KG1 (cell line): ENCODE measurements around the gene FAM240A.
"Not testable (repeated sequence)": the region's sequence is repeated elsewhere in the genome, so short reads cannot be mapped to it uniquely, and the experiment has no call there.

ENCODE experiments used
- DNase-seq: peaks from one replicate; lab custom pipeline; 2025; lab: John Stamatoyannopoulos, UW

Gene FAM240A

DNA sequence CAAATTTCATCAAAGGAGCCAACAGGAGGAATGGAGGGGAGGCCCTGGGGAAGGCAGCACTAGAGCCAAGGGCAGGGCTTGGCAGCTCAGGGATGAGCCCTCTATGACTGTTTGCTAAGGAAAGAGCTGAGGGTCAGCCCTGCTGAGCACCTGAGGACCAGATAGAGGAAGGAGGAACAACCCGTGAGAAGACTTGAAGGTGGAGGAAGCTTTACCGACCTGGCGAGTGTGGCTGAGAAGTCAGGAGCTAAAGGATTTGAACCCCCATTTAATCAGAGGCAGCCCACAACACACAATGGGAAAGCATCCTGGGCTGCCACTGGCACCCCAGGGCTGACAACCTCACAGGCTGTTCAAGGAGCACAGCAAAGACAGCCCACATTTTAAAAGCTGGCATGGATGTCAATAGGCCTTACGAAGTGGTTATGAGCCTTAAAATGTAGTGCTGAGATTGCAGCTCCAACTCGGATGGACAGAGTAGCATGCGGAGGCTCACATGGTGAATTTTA is 25.5 kb upstream of the FAM240A start:
- no peak for DNase-seq

DNA sequence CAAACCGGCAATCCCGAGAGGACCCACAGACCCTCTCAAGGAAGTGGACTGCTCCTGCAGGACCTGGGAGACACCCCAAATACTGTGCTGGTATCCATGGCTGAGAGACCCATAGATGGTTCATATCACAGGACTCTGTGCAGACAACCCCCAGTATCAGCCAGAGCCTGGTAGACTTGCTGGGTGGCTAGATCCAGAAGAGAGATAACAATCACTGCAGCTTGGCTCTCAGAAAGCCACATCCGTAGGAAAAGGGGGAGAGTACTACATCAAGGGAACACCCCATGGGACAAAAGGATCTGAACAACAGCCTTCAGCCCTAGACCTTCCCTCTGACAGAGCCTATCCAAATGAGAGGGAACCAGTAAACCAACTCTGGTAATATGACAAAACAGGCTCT is 25.1 kb upstream of the FAM240A start:
- not testable (repeated sequence) for DNase-seq

DNA sequence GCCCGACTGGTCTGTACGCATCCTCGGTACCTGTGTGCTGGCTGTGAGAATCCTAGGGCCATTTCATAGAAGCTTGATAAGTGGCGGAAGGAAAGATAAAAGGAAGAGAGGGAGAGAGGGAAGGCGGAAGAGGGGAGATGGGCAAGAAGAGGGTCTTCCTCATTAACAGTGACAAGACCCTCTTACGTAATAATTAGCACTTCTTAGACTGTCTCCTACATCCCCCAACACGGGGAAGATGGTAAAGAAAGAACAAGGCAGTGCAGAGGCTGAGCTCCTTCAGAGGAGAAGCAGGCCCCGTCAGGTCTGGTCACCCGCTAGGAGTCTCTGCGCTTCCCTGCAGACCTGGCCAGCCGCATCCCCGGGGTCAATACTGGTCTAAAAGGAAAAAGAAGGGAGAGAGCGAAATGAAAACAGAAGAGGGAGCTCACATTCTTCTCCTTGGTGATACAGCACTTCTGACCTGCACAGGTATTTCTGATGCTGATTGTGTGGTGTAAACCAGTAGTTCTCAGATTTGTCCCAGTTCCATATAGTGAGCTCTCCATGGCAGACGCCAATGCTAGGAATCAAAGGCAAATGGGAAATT is 19.0 kb upstream of the FAM240A start:
- no peak for DNase-seq

DNA sequence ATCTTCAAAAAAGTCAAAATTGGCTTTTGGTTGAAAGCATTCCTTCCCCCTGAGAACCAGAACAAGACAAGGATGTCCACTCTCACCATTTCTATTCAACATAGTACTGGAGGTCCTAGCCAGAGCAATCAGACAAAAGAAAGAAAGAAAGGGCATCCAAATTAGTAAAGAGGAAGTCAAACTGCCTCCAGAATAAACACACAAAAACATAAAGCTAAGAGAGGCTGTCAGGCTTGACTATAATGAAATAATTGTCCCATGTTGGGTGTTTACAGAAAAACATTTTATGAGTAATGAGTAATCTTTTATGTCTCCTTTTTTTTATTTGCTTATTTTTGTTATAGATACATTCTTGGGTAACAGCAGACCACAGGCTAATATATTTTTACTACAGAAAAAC is 18.3 kb upstream of the FAM240A start:
- DNase-seq, result no peak

DNA sequence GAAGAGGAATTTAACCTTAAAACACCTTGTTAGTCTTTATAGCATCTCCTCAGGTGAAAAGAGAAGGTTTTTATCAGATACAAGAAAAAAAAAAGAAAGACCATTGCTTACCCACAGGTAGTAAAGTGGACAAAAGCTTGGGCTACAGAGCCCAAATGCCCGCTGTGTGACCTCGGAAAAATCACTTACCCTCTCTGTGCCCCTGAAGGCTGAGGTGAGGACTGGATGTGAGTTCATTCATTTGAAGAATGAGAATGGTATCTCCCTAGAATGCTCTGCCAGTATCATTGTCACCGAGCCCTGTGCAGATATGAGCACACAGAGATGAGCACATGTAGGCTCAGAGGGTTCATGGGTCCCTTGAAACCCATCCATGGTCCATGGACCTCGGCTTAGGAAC is 17.6 kb upstream of the FAM240A start:
- DNase-seq, result no peak

DNA sequence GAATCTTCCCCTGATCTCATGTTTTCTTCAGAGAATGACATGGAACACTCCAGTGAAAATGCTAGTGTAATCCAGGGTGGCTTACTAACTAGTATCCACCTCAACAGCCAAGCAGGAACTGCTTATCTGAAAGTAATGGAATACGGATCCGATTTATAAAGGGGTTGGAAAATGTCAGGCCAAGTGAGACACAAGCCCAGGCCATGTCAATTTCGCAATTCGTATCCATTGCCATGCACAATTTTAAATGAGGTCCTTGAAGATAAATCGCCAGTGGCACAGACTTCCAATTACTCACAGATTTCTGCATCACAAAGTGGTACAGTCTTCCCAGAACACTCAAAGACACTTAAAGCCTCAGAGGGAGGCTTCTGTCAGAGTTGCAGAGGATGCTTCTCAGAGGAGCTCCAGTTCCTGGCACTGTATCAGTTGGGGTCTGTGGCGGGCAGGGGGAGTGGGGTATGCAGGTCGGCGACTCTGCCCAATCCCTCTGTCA is 16.5 kb upstream of the FAM240A start:
- DNase-seq, result no peak

DNA sequence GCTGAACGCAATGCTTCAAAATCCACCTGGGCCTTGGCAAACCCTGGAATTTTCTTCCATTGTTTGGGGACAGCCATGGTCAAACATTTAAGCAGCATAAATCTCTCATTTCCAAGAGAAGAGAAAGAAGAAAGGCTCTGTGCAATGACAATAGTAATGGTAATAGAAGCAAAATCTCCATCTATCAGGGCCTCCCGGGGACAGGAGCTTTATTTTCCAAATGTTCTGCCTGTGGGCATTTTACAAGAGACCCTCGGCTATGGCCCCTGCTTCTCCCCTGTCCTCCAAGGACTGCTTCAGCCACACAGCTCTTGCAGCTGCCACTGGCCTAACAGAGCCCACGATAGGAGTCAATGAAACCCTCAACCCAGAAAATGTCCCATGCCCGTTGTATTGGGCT is 12.7 kb upstream of the FAM240A start:
- no peak for DNase-seq

DNA sequence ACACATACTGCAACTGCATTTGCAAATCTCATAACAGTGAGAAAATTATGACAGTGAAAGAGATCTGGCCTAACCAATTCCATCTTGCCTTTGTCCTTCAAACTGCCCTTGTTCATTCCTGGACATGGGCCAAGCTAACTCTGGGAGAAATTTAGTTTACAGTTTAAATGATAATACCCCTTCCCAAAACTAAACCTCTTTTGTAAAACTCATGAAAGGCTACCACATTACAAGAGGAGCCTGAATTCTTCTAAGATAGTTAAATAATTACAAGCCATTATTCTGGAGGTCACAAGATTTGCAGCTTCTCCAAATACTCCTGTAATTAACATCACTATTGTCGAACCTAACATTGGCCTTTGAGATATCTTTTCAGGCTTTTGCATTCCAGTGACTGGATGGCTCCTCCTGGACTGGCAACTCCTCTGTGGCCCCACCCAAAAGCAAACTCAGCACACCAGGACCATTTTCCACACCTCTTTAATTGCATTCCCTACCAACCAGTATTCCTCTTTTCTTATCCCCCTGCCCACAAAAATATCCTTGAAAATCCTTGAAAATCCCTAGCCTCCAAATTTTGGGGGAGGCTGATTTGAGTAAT is 8.8 kb upstream of the FAM240A start:
- no peak for DNase-seq

DNA sequence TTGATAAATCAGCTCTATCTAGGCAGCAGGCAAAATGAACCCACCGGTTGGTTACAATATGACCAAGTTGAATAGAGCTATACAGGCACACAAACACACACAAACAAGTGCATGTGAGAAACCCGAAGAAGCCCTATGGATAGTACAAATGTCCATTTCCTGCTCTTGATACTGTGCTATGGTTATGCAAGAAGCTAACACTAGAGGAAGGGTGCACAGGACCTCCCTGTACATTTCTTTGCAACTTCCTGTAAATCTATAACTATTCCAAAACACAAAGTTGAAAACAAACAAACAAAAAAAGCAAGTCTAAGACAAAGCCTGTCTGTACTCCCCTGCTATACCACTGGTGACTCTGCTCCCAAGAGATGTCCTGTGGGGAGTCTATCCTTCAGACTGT is 8.2 kb upstream of the FAM240A start:
- no peak for DNase-seq

DNA sequence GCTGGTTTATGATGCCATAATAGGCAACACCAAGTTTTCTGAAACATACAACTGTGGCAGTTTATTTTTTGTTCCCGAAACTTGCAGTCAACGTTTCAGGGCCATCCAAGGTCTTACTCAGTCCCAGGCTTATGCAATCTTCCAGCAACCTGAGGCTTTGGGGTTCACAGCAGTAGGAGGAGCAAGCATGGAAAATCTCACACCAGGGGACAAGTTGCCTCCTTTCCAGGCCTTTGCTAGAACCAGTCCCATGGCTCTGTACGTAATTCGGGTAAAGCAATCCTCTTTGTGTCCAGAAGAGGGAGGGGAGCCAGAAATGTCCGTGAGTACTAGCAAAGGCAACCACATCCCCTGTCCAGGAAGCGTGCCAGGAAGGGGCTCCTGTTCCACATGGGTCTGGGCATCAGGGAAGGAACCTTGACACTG is 4.7 kb upstream of the FAM240A start:
- DNase-seq, result no peak

DNA sequence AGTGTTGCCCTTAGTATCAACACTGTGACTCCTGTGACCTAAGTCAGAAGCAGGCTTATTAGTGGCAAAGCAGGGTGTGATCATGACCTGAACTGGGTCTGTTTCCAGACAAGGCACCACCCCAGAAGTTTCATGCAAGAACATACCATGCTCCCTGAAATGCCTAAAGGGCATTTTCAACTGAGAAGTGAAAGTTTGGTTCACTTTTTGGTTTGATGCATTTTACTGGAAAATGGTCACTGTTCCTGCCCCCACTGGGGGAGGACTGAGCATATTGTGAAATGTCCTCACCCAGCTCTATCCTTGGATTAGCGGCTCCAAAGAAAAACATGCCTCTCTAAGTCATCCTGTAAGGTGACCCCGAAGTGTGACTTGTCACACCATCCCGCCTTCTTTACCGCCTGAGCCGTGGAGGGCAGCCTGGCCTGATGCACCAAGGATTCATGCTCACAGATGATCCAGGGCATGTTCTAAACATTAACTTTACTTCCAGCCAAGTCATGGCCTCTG is 3.1 kb upstream of the FAM240A start:
- no peak for DNase-seq

DNA sequence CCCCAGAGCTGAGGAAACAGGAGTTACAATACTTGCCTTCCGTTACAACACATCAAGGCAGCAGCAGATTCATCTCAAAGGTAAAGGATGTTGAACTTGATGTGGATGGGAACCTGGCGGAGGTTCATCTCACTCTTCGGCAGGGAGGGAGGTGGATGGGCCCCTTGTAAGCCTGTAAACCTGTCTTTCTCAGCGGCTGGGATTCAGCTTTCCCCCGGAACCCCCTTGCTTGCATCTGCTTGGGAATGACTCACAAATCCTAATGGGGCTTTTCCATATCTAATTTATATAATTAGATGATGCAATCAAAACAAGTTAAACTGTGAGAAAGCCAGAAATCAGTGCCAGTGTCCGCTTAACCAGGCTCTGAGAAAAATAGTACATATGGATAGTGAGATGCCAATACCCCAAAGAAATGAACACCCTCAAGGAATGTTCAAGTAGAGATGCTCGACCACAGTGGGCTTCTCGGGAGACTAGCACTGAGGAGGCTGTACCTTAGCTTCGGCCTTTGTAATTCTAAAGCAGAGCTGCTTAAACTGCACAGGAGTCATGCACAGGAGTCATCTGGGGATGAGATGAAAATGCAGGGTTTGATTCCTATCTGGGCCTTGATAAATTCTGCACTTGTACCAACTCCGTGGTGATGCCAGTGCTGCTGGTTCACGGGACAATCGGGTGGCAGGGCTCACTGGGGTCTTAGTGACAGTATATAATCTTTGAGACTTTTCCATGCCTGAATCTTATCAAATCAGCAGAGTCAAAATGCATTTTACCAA is 2.2 kb upstream of the FAM240A start:
- no peak for DNase-seq

DNA sequence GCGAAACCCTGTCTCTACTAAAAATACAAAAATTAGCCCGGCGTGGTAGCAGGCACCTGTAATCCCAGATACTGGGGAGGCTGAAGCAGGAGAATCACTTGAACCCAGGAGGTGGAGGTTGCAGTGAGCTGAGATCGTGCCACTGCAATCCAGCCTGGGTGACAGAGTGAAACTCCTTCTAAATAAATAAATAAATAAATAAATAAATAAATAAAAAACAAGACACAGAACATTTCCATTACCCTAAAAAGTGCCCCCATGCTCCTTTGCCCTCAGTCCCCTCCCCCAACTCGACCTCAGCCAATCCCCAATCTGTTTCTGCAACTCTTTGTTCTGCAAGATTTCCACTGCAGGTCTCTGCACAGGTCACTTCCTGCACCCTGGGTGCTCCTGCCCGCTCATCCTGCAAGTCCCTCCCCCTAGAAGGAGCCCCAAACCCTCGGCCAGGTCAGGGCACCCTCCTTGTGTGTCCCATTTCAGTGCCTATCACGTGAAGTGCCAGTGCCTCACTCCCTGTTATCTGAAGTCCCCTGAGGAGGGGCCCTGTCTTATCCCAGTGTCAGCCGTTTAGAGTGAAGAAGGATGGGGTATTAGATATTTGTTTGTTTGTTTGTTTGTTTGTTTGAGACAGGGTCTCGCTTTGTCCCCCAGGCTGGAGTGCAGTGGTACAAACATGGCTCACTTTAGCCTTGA is 1.1 kb downstream of the FAM240A start:
- no peak for DNase-seq

DNA sequence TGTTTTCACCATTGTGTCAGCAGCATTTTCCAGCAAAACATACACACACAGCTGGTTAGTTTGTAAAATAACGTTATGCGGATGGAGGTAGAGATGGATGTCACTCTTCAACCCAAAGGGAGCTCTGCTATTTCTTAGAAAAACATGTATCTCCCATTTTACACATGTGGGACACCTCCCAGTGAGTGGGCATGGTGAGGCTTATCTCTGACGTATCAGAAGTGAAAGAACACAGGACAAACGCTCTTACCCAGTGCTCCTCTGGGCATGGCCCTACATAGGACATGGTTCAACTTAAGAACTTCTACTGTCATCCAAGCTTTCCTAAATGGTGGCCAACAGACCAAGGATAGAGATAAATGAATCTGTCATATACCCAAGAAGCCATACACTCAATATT is 2.1 kb downstream of the FAM240A start:
- no peak for DNase-seq

DNA sequence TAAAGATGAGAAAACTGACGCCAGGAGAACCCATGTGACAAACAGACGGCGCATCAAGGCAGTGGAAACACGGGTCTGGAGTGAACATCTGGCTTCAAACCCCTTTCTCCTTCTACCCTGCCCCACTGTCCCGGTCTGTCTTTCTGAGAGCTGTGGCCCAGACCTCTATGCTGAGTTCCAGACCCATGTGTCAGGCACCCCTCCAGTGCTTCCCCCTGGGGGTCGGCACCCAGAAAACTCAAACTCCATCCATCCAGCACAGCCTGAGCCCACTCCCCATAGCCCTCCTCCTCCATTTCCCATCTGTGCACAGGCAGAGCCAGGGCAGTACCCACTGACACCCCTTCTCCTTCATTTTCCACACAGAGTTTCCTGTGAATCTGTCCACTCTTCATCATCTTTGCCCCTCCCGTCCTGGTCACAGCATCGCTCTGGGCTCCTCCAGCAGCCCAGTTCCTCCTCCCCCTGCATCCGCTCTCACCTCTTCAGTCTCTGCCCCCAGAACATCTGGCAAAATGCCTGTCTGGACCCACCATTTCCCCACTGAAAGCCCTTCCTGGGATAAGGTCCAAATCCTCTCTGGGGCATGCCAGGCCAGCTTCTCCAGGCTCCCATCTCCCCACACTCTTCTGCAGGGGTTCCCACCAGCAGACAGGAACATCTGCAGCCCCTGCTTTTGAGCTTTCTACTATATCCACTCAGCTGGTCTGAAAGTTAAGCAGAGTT is 2.9 kb downstream of the FAM240A start:
- no peak for DNase-seq

DNA sequence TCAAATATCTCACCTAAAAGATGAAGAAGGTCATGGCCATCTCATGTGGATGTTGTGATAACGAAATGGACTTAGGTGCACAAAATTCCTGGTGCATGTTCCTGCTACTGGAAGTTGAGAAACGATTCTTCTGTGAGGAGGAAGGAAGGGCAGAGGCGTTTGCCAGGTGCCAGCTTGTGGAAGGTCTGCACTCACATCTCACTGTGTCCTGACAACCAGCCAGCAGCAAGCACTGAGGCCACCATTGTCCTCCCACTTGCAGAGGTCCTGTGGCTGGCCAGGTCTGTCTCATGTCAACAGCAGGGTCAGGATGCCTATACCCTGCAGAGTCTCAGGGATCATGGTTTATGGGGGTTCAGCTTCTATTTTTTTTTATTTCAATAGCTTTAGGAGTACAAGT is 3.7 kb downstream of the FAM240A start:
- DNase-seq, result no peak

DNA sequence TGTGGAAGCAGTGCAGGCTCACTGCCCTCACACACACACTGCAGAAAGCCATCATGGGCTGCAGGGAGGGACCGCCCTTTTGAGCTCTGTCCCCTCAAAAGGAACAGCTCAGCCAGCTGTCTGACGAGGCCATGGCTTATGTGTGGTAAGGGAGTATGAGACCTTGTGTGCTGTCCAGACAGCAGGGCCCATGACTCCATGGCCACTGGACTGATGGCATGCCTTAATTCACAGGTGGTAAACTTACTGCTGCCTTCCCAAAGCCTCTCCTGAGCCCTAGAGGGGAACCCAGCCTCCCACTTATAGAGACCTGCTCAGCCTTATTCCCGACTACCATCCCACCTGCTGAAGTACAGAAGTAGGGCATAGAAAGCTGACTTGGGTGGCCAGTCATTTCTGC is 5.6 kb downstream of the FAM240A start:
- DNase-seq, result no peak

DNA sequence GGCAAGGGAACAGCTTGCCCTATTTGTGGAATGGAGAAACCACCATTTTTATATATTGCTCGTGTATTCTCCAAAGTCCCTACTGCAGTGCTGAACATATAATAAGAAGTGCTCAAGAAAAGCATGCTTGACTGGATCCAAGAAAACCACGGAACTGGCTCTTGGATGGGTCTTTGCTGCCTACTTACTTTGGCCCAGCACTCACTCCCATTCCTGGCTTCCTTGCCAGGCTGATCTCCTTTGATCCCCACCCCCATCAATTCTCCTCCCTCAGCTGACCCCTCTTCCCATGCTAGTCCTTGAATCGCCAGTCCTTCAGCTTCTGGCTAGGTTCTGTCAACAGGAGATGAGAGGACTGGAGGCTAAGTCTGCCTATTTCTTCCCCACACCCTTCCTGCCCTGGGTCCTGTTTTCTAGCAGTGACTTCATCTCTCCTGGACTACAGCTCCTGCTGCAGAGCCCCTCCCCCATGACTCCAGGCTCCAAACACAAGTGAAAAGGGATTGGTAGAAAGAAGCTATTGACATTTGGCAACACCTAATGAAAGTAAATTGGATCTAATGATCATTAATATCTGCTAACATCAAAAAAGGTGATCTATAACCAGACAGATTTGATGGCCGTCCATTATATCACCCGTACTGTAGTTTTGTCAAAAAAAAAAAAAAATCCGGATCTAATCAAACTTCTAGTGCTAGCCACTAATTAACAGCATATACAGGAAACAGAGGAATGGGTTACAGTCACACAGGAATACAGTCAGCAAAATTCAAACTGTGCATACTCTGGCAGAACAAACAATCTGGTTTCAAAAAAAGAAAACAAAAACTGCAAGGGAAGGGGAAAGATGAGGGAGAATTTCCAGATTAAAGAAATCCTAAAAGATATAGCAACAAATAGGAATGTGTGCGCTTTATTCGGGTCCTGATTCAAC is 7.8 kb downstream of the FAM240A start:
- no peak for DNase-seq

DNA sequence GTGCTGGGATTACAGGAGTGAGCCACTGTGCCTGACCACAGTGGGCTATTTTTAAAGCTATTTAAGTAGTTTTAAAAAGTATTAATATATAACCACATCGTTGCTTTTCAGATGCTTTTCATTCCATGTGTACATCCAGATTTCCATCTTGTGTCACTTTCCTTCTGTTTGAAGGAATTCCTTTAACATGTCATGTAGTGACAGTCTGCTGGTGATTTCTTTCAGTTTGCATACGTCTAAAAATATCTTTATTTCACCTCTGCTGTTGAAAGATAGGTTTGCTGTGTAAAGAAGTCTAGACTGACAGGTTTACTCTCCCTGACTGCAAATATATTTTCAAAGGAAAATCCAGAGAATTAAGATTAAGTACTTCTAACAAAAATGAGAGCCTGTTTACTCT is 12.2 kb downstream of the FAM240A start:
- DNase-seq, result no peak

DNA sequence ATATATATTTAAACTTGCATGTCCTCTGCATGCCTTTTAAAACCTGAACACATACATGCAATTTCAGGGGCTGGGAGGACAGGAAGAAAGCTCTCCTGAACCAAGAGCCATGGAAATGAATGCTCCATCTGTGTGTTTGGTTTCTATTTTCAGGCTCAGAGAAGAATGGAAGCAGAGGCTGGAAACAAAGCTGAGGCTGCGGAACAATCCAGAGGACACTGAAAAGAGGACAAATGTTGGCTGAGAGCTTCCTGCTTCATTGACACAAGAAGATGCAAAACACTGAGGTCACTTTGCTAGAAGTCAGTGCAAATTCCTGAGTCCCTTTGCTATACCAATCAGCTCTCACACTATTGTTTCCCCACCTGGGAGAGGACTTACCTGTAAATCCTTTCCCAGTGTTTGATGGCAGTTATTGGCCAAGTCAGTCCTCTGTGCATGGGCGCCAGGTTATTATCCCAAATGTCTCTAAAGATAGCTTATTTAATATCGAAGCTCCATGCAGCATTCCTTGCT is 12.7 kb downstream of the FAM240A start:
- DNase-seq, result no peak
